Suprapubic skin (tissue), 3 donors: ENCODE measurements around the gene LMX1B.

ENCODE experiments used
- POLR2AphosphoS5 ChIP-seq, 3 donors: sonication (generic); formaldehyde crosslinking; IDR thresholded peaks; one replicate each; pipeline ENCODE4 v1.6.1; 2017; ENCODE audit warnings: antibody characterized with exemption in 3 of 3
- TF ChIP-seq, protein P1 (sequence below), 2 donors: fragments of 200-600 bp in 1 of 2; fragments of 450-650 bp in 1 of 2; sonication (generic) in 1 of 2; IDR thresholded peaks; one replicate each; pipeline ENCODE4 v1.5.1; 2016 to 2019; ENCODE audit warnings: antibody characterized with exemption in 2 of 2, mild to moderate bottlenecking in 1 of 2, moderate library complexity in 1 of 2

DNA sequence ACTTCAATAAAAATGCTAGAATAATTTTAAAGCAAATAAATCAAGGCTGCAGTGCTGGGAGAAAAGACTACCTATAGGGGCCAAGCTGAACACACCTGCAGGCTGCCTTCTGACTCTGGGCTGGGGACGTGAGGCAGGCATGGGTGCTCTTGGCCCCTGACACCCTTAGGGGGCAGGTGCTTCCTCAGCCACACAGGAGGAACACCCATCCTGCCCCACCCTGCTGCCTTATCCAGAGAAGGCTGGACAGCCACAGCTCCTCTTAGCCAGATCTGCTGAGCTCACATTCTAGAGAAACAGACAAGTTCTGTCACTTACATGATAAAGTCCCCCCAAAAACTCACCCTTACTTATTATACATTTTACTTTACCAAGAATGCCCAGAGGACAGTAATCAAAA lies 6.6 kb upstream of the LMX1B start:
- TF ChIP-seq, protein P1, sequence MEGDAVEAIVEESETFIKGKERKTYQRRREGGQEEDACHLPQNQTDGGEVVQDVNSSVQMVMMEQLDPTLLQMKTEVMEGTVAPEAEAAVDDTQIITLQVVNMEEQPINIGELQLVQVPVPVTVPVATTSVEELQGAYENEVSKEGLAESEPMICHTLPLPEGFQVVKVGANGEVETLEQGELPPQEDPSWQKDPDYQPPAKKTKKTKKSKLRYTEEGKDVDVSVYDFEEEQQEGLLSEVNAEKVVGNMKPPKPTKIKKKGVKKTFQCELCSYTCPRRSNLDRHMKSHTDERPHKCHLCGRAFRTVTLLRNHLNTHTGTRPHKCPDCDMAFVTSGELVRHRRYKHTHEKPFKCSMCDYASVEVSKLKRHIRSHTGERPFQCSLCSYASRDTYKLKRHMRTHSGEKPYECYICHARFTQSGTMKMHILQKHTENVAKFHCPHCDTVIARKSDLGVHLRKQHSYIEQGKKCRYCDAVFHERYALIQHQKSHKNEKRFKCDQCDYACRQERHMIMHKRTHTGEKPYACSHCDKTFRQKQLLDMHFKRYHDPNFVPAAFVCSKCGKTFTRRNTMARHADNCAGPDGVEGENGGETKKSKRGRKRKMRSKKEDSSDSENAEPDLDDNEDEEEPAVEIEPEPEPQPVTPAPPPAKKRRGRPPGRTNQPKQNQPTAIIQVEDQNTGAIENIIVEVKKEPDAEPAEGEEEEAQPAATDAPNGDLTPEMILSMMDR (IDR thresholded peaks at IDR 0.05): no peak
- TF ChIP-seq POLR2AphosphoS5 (IDR thresholded peaks at IDR 0.05): no peak
